ENCODE results near the gene SEMA3B.
A peak's percentile ranks its signal among the peaks of the same experiment; 100 is the strongest.

Gene SEMA3B

GRCh38 chr3:50317300-50317699 lies 48.4 kb downstream of the SEMA3B start:
- DNase-seq (ENCODE audit: low read depth) = no peak

- DNase-seq (ENCODE audit: low read depth) = no peak
Measured at GRCh38 chr3:50318163-50318562, 49.2 kb downstream of the SEMA3B start.

DNA sequence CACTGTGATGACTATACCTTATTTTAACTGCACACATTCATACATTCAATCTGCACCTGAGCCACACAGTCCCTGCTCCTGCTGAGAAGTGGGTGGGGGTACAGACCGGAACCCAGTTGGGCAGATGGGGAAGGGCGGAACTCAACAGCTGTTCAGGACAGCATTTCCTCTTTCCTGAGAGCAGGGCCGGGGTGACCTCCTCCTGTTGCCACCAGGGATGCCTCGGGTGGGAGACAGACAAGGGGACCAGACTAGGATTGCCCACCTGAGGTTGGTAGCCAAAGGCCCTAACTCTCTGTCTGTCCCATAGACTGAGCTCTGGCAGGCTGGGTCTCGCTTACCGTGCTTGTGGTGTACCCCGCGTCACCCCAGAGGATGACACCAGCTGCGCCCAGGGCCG lies 49.7 kb downstream of the SEMA3B start:
- no peak for DNase-seq (ENCODE audit: low read depth)

DNA sequence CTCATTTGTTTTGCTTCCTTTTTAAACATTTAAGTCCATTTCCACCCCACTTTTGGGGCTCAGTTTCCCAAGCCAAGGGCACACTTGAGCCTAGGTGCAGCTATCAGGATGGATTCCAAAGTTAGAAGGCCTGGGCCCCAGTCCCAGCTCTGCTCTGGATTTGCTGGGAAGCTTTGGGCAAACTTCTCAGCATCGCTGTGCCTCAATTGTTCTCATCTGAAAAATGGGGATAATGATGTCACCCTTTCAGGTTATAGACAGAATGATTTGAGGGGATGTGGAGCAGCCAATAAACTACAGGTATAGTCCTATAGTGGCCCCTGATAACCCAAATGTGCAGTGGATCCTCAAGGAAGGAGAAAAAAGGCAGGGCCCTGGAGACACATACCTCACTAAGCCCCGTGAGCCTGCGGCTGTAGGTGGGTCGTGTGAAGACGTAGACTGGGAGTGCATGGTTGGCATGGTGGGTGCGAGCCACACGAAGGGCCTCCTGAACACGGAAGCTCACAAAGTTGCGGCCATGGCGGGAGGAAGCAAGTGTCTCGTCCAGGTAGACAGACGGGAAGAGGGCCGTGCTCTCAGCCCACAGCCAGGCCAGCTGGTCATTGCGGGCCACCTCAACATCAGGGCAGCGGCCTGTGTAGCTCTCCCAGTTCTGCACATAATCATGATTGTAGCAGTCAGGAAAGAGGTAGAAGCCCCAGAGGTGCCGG lies 50.4 kb downstream of the SEMA3B start:
- DNase-seq (ENCODE audit: low read depth) = no peak

DNA sequence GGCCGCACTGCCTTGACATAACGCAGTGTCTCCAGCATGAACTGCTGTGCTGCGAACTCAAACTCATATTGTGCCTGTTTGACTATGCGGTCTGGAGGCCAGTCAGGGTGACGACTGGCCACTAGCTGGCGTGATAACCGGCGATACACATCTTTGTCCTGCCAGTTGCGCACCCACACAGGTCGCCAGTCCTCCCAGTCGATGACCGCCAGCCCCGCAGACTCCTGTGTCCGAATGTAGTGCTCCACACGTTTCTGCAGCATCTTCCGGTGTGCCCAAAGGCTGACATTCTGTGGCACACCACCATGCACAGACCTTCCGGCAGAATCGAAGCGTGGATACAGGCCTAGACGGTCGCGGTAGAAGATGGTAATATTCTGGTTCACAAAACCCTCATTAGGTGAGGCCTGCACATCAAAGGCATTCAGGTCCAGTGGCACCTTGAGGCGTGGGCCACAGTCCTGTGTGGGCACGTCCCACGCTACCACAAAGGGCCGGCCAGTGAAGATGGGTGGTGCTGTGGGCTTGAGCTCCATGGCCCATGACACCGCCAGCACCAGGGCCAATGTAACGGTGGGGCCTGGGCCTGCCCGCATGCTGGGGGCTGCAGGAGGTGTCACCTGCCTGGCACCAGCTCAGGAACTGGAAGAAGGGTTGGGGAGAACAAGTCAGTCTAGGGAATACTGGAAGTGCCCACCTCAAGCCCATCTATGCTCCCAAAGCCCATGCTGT lies 51.1 kb downstream of the SEMA3B start:
- no peak for DNase-seq (ENCODE audit: low read depth)

DNA sequence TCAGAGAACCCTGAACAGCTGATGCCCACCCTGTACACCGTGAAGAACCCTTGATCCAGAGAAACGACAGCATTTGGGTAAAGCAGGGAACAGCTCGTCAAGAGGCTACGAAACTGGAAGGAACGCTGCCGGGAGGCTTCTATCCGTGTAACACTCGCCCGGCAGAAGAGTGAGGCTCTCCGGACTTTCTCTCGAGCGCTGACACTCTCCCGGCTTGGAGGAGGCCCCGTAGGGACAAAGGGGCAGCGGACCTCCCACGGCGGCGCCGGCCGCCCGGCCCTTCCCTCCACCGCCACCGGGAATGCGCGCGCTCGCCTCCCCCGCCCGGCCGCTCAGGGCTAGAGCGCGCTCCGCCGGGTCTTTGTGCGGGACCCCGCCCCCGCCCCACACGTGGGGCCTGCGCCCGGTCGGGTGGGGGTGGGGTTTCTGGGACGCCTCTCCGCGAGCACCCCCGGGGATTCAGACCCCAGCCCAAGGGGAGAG lies 51.9 kb downstream of the SEMA3B start:
- DNase-seq (ENCODE audit: low read depth) = peak; percentile 28

DNA sequence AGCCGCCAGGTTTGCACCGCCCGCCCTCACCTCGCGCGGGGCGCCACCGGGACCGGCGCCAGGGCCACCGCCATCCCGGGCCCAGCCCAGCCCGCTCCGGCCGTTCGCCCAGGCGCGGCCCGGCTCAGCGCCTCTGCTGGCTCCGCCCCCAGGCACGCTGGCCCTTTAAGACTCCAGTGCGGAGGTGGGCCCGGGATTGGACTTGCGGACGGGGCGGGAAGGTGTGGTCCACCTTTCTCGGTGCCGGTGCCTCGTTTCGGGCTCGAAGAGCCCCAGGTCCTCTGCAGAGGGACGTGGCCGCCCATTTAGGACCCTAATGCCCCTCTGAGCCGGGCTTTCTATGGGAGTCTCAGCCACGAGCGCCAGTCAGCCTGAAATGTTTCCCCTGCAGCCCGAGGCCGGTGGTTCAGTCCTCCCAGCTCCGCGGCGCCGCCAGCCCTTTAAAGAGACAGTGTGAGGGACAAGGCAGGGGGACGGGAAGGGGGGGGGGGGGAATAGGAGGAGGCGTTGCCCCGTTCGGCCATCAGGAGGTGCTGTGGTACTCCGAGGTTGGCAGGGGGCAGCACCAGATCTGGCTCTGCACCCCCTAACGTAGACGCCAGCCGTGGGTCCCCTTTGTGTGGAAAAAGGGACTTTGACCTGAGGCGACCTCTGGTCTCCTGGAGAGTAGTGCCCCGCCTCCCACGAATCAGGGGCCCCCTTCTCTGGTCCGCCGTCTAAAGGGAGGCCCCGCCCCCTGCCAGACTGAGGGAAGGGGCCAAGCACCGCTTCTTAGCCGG lies 52.6 kb downstream of the SEMA3B start:
- DNase-seq (ENCODE audit: low read depth) = peak; percentile 70

DNA sequence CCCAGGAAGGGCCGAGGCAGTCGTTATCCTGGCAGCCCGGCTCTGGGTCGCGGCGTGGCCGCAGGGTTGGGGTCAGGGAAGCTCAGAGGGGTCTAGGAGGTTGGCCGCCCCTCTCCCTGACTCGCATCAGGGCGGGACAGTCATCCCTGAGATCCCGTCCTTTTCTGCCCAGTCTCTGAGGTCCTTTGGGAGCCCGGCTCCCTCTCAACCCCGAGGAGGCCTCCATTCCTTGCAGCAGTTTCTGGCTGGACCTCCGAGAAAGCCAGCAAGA lies 53.1 kb downstream of the SEMA3B start:
- DNase-seq (ENCODE audit: low read depth) = no peak

GRCh38 chr3:50322386-50323091 lies 53.6 kb downstream of the SEMA3B start, which contains the start of gene HYAL2:
Gene HYAL2, minus strand, starts transcription at chr3:50322745. Its CDS starts 2,256 bp downstream, at chr3:50320489.
- DNase-seq (ENCODE audit: low read depth) = no peak

DNA sequence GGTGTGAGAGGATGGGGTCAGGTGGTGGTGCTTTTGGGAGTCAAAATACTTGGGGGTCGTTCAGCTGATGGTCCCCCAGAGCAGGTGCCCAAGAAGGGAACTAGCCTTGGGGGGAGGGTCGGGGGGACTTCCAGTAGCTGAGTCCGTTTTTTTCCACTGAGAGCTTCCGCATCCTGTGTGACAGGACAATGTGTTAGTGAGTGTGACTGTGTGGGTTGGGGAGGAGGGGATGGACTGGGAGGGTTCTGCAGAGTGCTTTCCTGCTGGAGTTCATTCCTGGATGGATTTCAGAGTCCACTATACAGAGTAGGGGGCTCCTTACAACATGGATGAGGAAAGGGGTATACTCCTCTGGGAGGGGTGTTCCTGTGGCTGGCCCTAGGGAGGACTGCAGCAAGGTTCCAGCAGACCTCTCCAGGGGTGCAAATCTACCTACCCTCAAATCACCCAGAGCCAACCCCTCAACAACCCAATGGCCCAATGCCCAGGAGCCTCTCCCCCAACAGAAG lies 54.2 kb downstream of the SEMA3B start:
- DNase-seq (ENCODE audit: low read depth) = no peak

DNA sequence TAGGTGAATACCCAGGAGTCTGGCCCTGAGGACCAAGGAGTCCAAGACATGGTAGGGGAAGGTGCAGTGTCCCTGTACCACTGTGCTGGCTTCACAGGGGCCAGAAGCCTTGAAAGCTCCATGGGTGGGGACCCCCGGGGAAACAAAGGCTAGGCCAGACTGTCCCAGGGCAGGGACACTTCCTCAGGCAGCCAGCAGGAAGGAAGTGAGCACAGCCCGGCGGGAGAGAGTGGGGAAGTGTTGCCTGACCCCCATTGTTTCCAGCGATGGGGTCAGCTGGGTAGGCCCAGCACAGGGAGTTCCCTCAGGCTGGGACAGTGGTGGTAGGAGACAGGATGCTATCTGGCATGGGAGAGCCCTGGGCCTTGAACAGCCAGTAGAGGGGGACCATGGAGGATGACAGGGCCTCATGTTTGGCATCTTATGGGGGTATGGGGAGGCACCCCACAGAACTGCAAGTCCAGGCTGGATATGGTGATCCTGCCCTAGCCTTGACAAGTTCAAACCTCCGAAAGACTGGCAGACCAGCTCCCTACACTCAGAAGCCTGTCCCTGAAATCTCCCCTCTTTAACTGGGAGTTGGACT lies 54.8 kb downstream of the SEMA3B start:
- no peak for DNase-seq (ENCODE audit: low read depth)

DNA sequence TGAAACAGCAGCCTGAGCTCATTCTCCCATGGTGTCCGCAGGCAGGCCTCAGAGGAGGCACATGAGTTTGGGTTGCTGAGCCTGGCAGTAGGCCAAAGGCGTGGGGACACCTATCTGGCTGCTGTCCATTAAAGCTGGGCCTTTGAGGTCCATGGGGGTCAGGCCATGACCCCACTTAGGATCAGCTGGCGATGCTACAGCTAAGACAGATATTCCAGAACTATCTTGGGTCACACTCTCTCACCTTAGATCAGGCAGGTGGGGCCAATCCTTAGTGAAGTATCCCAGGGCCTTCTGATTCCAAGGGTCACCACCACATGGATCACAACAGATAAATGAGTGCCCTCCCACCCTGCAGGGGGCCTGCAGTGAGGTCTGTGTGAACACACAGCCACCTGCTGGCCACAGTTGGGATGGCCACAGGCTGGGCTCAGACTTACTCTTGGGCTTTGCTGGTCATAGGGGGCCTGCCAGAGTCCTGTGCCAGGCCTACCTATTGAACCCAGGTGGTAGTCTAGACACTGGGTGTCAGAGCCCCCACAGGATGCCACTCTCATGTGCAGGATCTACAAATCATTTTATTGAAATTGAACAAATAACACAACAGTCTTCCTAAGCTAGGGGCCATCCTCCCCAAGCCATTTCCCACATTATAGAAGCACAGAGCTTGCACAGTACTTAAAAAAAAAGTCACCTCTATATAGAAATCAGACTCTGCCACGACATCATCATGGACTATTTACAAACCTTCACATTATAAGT lies 55.6 kb downstream of the SEMA3B start:
- DNase-seq (ENCODE audit: low read depth) = peak; percentile 49

DNA sequence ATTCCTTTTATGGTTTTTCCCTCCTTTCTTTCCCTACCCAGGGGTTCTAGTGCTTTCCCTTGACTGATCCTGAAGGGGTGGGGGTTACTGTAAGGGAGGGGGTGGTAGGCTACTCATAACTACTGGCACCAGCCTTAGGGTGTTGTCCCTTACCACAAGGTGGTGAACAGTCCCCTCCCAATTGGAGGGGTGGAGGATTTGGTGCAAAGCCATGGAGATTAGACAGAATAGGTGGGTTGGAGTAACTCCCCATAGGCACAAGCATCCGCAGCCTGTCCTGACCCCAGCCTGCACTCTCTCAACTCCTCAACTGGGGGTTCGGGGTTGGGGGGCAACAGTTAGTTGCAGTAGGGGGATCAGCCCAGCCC lies 56.1 kb downstream of the SEMA3B start:
- no peak for DNase-seq (ENCODE audit: low read depth)

DNA sequence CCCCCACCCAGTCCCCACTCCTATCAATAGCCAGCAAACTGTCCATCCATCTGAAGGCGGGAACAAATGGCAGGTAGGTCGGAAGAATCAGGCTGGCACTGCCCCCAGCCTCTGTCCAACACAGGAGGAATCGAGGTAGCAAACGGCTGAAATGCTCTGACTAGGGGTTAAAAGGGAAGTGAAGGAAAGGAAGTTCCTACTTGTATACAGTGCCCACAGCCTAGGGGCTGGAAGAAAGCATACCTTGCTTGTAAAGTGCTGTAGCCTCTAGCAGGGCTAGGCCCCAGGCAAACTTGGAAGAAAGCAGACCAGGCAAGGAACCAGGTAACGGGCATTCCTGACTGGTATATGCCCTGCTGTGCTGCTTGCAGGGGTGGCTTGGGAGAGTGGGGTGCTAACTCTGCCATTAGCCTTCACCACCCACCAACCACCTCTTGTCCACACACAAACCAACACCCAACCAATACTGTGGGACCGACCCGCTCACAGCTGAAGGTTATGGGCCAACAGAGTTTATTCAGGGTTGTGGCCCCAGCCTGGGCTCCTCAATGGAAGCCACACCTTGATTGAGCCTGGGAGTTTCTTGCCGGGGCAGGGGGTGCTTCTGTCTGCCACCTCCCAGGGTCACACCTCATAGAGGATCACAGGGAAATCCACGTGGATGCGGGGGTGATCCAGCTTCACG lies 56.7 kb downstream of the SEMA3B start:
- no peak for DNase-seq (ENCODE audit: low read depth)

DNA sequence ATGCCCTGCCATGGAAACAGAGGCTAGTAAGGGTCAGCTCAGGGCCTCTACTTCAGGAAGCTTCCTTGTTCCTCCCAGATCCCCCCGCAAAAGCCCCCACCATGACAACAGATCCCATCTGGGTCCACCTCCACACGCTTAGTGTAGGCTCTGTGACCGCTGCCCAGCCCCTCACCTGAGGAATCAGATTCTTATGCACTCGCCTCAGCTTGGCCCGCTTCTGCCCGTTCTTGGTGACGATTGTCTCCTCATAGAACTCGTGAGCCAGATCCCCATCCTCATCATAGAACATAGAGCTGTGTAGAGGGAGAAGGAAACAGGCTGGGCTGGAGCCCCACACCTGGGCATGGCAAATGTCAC lies 57.2 kb downstream of the SEMA3B start:
- no peak for DNase-seq (ENCODE audit: low read depth)

DNA sequence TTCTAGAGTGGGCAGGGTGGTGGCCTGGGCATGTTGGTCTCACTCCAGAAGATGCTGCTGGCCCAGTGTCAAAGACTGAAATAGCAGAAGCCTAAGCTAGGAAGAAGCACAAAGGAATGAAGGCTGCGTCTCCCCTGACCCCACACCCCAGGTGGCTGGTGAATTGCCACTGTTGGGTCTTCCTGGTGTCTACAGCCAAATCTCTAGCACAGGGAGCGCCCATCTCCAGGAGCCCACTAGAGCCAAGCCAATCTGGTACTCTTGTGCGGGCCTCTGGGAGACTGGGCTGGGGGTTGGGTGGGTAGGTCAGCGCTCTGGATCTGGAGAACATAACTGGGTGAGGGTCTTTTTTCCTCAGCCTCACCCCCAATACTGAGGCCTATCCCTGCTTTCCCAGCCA lies 58.2 kb downstream of the SEMA3B start:
- no peak for DNase-seq (ENCODE audit: low read depth)

Measured in fibroblast of the conjunctiva (primary cell).